ENCODE measurements around the gene FAM53B. TPM values are rescaled to one million over a fixed set of nuclear protein-coding genes. Genes with fewer than 3 reads are reported as not detected.

FAM53B gene
- total and polyA plus RNA-seq, 5 donors, result 34.6 to 58.3 (median 49.5) TPM

GRCh38 chr10:124725791-124726190, 18.4 kb downstream of the FAM53B start:
- H3K27ac ChIP-seq (ENCODE audit: low read length), result no peak overlapping the region
- peaks cover 56% of the 10 kb centered on the region for H3K4me1 ChIP-seq (ENCODE audit: control insufficient read depth, insufficient read depth, low read length)
- WGBS, result 92% methylated on average over 7 of the region's 7 CpGs
- no peak for DNase-seq
- H3K27me3 ChIP-seq (ENCODE audit: control insufficient read depth, insufficient read depth), result no peaks in the 10 kb centered on the region
- no peak overlapping the region for H3K4me3 ChIP-seq (ENCODE audit: low read length)
- intact Hi-C loops (cut with DNase I), result no loop called here
- ATAC-seq, result no peak
- no peaks in the 10 kb centered on the region for H3K9me3 ChIP-seq (ENCODE audit: control insufficient read depth, low read length)

GRCh38 chr10:124725171-124725631, 19.0 kb downstream of the FAM53B start:
- no peak for ATAC-seq

GRCh38 chr10:124724279-124725027, 19.7 kb downstream of the FAM53B start:
- H3K27ac ChIP-seq (ENCODE audit: low read length), result peak overlapping the region; percentile 97
- H3K4me3 ChIP-seq (ENCODE audit: low read length), result no peak overlapping the region
- H3K9me3 ChIP-seq (ENCODE audit: control insufficient read depth, low read length), result no peaks in the 10 kb centered on the region
- DNase-seq (peak in 2 of 3 donors; percentile 63 to 65), ATAC-seq (peak in 1 of 2 donors; percentile 3)
- H3K27me3 ChIP-seq (ENCODE audit: control insufficient read depth, insufficient read depth), result no peaks in the 10 kb centered on the region
- WGBS, result 61% methylated on average over 20 of the region's 20 CpGs
- intact Hi-C loops (cut with DNase I), result loop anchor here in 1 of 4 donors (5.0 kb wide), 1 partner anchor 92 kb away; no protein-coding TSS in a partner anchor
- peaks cover 48% of the 10 kb centered on the region for H3K4me1 ChIP-seq (ENCODE audit: control insufficient read depth, insufficient read depth, low read length)

More at GRCh38 chr10:124725171-124725631, 19.0 kb downstream of the FAM53B start:
- 89% methylated on average over 9 of the region's 9 CpGs for WGBS
- Histone ChIP-seq H3K4me3 (ENCODE audit: low read length) (no peak overlapping the region), H3K27ac (ENCODE audit: low read length) (peak overlapping the region; percentile 97), H3K4me1 (ENCODE audit: control insufficient read depth, insufficient read depth, low read length) (peaks cover 53% of the 10 kb centered on the region), H3K9me3 (ENCODE audit: control insufficient read depth, low read length) (no peaks in the 10 kb centered on the region), H3K27me3 (ENCODE audit: control insufficient read depth, insufficient read depth) (no peaks in the 10 kb centered on the region)
- peak in 1 of 3 donors; percentile 6 for DNase-seq
- intact Hi-C loops (cut with DNase I), result no loop called here

GRCh38 chr10:124723826-124724225, 20.4 kb downstream of the FAM53B start:
- intact Hi-C loops (cut with DNase I), result loop anchor here in 1 of 4 donors (5.0 kb wide), 1 partner anchor 92 kb away; no protein-coding TSS in a partner anchor
- 36% methylated on average over 9 of the region's 9 CpGs for whole genome bisulfite sequencing
- Histone ChIP-seq H3K27ac (ENCODE audit: low read length) (peak overlapping the region; percentile 97), H3K27me3 (ENCODE audit: control insufficient read depth, insufficient read depth) (no peaks in the 10 kb centered on the region), H3K4me1 (ENCODE audit: control insufficient read depth, insufficient read depth, low read length) (peaks cover 47% of the 10 kb centered on the region), H3K4me3 (ENCODE audit: low read length) (no peak overlapping the region), H3K9me3 (ENCODE audit: control insufficient read depth, low read length) (no peaks in the 10 kb centered on the region)
- ATAC-seq (no peak), DNase-seq (no peak)

- DNase-seq (peak; percentile 58 to 84 (median 84)), ATAC-seq (peak; percentile 61 to 77)
- intact Hi-C loops (cut with DNase I), result loop anchor here in 1 of 4 donors (5.0 kb wide), 1 partner anchor 91 kb away; no protein-coding TSS in a partner anchor
- peak overlapping the region; percentile 97 for H3K27ac ChIP-seq (ENCODE audit: low read length)
- no peaks in the 10 kb centered on the region for H3K27me3 ChIP-seq (ENCODE audit: control insufficient read depth, insufficient read depth)
- WGBS, result 22% methylated on average over 8 of the region's 8 CpGs
- H3K4me1 ChIP-seq (ENCODE audit: control insufficient read depth, insufficient read depth, low read length), result peaks cover 48% of the 10 kb centered on the region
- H3K4me3 ChIP-seq (ENCODE audit: low read length), result no peak overlapping the region
- no peaks in the 10 kb centered on the region for H3K9me3 ChIP-seq (ENCODE audit: control insufficient read depth, low read length)
These were observed 21.1 kb downstream of the FAM53B start for GRCh38 chr10:124722798-124723783.

GRCh38 chr10:124721330-124722045, 22.7 kb downstream of the FAM53B start:
- Histone ChIP-seq H3K4me3 (ENCODE audit: low read length) (no peak overlapping the region), H3K4me1 (ENCODE audit: control insufficient read depth, insufficient read depth, low read length) (peaks cover 57% of the 10 kb centered on the region), H3K27me3 (ENCODE audit: control insufficient read depth, insufficient read depth) (no peaks in the 10 kb centered on the region), H3K27ac (ENCODE audit: low read length) (peak overlapping the region; percentile 85), H3K9me3 (ENCODE audit: control insufficient read depth, low read length) (no peaks in the 10 kb centered on the region)
- ATAC-seq (peak; percentile 74 to 85), DNase-seq (peak; percentile 62 to 85 (median 64))
- WGBS, result 34% methylated on average over 16 of the region's 16 CpGs
- intact Hi-C loops (cut with DNase I), result loop anchor here in 1 of 4 donors (5.0 kb wide), 1 partner anchor 89 kb away; no protein-coding TSS in a partner anchor

GRCh38 chr10:124719213-124719851, 24.8 kb downstream of the FAM53B start:
- DNase-seq, result peak; percentile 68 to 82 (median 75)
- ATAC-seq, result peak; percentile 24 to 52
- WGBS, result 22% methylated on average over 8 of the region's 8 CpGs
- Histone ChIP-seq H3K4me3 (ENCODE audit: low read length) (no peak overlapping the region), H3K27me3 (ENCODE audit: control insufficient read depth, insufficient read depth) (no peaks in the 10 kb centered on the region), H3K4me1 (ENCODE audit: control insufficient read depth, insufficient read depth, low read length) (peaks cover 50% of the 10 kb centered on the region), H3K27ac (ENCODE audit: low read length) (peak overlapping the region; percentile 78), H3K9me3 (ENCODE audit: control insufficient read depth, low read length) (no peaks in the 10 kb centered on the region)
- intact Hi-C loops (cut with DNase I), result no loop called here

GRCh38 chr10:124717911-124718741, 26.1 kb downstream of the FAM53B start:
- WGBS, result 56% methylated on average over 12 of the region's 12 CpGs
- DNase-seq, result peak in 2 of 3 donors; percentile 44

GRCh38 chr10:124717041-124717757, 27.0 kb downstream of the FAM53B start:
- 77% methylated on average over 9 of the region's 9 CpGs for WGBS
- Histone ChIP-seq H3K27ac (ENCODE audit: low read length) (peak overlapping the region; percentile 63), H3K9me3 (ENCODE audit: control insufficient read depth, low read length) (no peaks in the 10 kb centered on the region), H3K27me3 (ENCODE audit: control insufficient read depth, insufficient read depth) (no peaks in the 10 kb centered on the region), H3K4me3 (ENCODE audit: low read length) (no peak overlapping the region), H3K4me1 (ENCODE audit: control insufficient read depth, insufficient read depth, low read length) (peaks cover 47% of the 10 kb centered on the region)
- DNase-seq, result peak in 1 of 3 donors; percentile 19
- no peak for ATAC-seq
- intact Hi-C loops (cut with DNase I), result no loop called here

More at GRCh38 chr10:124717911-124718741, 26.1 kb downstream of the FAM53B start:
- peaks cover 51% of the 10 kb centered on the region for H3K4me1 ChIP-seq (ENCODE audit: control insufficient read depth, insufficient read depth, low read length)
- H3K4me3 ChIP-seq (ENCODE audit: low read length), result no peak overlapping the region
- no peaks in the 10 kb centered on the region for H3K27me3 ChIP-seq (ENCODE audit: control insufficient read depth, insufficient read depth)
- intact Hi-C loops (cut with DNase I), result no loop called here
- no peaks in the 10 kb centered on the region for H3K9me3 ChIP-seq (ENCODE audit: control insufficient read depth, low read length)
- peak overlapping the region; percentile 87 for H3K27ac ChIP-seq (ENCODE audit: low read length)
- peak; percentile 1 to 21 for ATAC-seq
